Epithelial cell of proximal tubule (primary cell): ENCODE results near the gene CDH6. TPM values are rescaled to one million over a fixed set of nuclear protein-coding genes. Genes with fewer than 3 reads are reported as not detected.

Experiments
- DNase-seq: peaks from one replicate; pipeline ENCODE4 v3.0.0-alpha.2; 2011; ENCODE audit warnings: low read depth
- H3K4me3 ChIP-seq: 2 replicates; pipeline ENCODE4 v1.5.1; 2011; ENCODE audit warnings: low read depth, mild to moderate bottlenecking, low read length
- total RNA-seq: library from RNA; depleted of rRNA; stranded (reverse); fragments of >200 nt; gene quantifications from 2 replicates; pipeline ENCODE4 v1.2.3, GENCODE V29; 2015
- TF ChIP-seq, protein P1 (sequence below): conservative IDR thresholded peaks from 2 replicates; pipeline ENCODE4 v1.5.1; 2012; ENCODE audit warnings: low read depth, mild to moderate bottlenecking, low read length

CDH6 gene
- total RNA-seq, 1 donor from 2014 or later, result 34.9 TPM

DNA sequence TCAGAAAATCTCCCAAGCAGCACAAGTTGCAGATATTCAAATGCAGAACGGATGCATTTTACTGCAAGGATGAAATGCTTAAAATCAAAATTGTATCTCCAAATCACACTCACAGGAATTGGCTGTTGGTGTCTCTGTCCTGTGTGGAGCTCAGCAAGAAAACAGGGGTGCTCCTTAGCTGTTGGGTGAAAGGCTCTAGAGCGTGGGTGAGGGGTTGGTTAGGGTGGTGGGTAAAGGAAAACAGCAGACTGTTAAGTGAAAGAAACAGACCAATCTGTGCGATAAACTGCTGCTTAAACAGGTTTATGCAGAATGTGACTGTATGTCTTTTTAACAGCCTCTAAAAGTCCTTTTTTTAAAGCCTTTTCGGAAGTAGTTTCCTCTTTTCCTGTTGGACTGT lies 19.8 kb downstream of the CDH6 start:
- TF ChIP-seq, protein P1, sequence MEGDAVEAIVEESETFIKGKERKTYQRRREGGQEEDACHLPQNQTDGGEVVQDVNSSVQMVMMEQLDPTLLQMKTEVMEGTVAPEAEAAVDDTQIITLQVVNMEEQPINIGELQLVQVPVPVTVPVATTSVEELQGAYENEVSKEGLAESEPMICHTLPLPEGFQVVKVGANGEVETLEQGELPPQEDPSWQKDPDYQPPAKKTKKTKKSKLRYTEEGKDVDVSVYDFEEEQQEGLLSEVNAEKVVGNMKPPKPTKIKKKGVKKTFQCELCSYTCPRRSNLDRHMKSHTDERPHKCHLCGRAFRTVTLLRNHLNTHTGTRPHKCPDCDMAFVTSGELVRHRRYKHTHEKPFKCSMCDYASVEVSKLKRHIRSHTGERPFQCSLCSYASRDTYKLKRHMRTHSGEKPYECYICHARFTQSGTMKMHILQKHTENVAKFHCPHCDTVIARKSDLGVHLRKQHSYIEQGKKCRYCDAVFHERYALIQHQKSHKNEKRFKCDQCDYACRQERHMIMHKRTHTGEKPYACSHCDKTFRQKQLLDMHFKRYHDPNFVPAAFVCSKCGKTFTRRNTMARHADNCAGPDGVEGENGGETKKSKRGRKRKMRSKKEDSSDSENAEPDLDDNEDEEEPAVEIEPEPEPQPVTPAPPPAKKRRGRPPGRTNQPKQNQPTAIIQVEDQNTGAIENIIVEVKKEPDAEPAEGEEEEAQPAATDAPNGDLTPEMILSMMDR, result no peak
- H3K4me3 ChIP-seq, result no peak overlapping the region
- DNase-seq, result no peak

DNA sequence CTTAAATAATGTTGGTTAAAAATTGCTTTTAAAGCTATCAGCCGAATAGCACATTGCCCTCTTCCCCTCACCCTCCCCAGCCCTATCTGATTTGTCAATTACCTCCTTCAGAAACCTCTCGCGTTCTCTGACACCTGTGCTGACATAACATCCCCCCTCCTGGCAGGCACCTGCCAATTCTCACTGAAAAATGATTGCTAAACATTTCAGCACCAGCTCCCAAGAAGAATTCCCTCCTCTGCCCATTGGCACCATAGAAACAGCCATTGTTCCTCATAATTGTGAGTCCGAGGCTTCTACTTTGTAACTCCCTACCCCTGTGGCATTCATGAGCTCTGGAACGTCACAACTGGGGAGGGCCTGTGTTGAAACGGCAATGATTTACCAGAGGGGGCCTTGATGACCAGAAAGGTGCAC lies 20.2 kb downstream of the CDH6 start:
- DNase-seq, result no peak
- TF ChIP-seq, protein P1, result no peak

DNA sequence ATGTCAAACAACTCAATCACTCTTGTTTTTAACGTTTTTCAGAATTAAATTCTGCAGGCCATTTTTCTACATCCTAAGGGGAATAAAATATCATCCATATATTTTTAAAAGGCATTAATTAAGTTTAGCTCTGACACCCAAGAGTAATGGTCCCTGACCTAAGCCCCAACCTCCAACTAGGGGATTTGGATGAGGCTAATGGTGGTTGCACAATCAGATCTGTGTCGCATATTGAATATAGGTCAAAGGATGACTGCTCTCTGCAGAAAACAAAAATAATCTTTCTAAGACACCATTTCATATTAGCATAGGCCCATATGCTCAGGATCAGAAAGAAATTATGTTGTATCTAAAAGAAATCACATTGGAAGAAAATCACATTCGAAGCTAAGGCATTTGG lies 20.7 kb downstream of the CDH6 start:
- TF ChIP-seq, protein P1, result no peak
- DNase-seq, result no peak
- no peak overlapping the region for H3K4me3 ChIP-seq

More for the DNA sequence above, 20.2 kb downstream of the CDH6 start:
- no peak overlapping the region for H3K4me3 ChIP-seq

DNA sequence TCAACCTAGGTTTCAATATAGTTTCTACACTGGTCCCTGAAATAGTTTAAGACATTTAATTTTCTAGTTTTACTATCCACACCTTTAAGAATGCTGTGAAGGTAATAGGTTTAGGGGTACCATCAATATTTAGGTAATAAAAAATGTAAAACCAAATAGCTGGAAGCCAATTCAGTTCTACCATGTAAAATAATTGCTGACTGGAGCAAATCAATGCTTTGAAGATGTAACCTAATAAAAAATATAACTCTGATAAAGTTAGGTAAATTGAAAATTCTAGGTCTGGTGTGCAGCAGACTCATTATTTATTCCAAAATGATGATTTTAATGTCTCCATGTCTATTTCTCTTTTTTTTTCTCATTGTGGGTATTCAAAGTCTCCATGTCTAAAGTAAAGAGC lies 21.8 kb downstream of the CDH6 start:
- DNase-seq, result no peak
- no peak overlapping the region for H3K4me3 ChIP-seq
- TF ChIP-seq, protein P1, result no peak

DNA sequence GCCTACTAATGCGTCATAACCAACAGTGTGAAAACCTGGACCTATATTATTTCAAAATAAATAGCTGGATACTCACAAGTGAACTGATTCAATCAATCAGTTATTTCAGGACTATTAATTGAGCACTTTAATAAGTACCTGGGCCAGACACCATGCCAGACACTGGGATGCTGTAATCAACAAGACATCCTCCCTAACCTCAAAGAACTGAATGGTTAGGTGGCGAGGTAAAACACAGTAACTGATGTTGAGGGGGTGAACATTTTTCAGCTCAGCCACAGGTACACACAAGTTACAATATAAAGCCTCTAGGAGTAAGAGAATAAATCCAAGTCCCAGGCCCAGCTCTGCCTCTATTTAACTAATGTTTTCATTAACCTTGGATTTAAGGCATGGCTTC lies 24.0 kb downstream of the CDH6 start:
- TF ChIP-seq, protein P1, result no peak
- DNase-seq, result no peak
- H3K4me3 ChIP-seq, result no peak overlapping the region

DNA sequence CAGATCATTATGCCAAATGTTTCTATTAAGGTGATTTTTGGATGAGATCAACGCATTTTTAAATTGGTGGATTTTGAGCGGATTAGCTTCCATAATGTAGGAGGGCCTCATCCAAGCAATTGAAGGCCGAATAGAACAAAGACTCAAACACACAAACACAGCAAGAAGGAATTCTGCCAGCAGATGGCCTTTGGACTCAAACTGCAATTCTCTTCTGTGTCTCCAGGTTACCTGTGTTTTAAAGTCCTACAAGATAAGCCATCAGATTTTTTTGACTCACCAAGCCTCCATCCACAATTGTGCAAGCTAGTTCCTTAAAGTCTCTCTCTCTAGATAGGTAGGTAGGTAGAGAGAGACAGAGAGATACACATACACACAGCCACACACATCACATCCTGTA lies 25.5 kb downstream of the CDH6 start:
- DNase-seq, result no peak
- H3K4me3 ChIP-seq, result no peak overlapping the region
- TF ChIP-seq, protein P1, result peak; percentile 20

DNA sequence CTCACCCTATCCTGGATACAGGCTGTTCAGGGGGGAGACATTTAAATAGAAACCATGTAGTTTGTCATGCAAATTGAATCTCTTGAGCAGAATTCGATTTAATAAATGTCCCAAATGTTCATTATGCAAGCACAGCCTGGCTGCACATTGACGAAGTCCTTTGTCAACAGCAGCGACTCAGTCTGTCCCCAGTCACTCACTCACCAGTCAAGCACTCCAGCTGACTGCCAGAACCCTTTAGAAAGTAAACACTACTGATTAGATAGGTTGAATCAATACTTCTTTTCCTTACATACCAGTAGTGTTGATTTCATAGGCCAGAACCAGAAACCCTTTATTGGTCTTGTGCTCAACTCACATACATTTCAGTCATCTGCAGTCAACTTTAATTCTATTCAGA lies 27.5 kb downstream of the CDH6 start:
- DNase-seq, result no peak
- TF ChIP-seq, protein P1, result no peak
- H3K4me3 ChIP-seq, result no peak overlapping the region
